Measurements from ENCODE around the gene HMGXB4.
A peak's percentile ranks its signal among the peaks of the same experiment; 100 is the strongest.

Gene HMGXB4

DNA sequence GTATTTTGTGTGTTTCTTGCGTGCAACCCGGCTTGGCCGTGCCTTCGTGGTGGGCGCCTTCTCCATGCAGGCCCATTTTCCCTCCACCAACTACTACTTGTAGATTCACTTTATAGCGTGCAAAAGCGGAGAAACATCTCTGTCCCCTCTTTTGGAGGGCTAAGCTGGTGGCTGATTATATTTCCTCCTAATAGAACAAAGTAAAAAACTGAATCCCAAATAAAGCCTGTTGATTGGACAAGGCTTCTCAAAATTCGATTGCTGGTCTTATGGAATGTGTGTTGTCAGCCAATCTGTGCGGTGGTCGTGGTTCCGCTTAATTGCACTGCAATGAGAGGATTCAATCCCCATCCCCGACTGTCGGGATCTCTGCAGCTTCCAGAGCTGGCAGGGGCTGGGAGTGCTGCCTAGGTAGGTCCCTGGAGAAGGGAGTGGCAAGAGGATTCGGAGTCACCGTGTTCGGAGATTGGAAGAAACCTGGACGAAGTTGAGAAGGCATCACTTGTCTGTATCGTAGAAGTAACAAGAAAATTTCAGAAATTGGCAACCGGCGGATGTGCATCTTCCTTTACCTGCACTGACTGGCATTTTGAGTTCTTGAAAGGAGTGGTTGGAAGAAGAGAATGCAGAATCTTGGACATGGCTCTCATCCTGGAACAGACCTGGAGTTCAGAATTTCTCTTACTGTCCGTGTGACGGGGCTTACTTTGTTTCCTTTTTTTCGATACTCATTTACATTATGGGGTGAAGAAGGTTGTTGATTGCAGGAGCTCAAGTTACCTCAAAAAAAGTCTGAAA is 1.1 kb downstream of the HMGXB4 start:
- no peak for DNase-seq (ENCODE audit: low read depth)

DNA sequence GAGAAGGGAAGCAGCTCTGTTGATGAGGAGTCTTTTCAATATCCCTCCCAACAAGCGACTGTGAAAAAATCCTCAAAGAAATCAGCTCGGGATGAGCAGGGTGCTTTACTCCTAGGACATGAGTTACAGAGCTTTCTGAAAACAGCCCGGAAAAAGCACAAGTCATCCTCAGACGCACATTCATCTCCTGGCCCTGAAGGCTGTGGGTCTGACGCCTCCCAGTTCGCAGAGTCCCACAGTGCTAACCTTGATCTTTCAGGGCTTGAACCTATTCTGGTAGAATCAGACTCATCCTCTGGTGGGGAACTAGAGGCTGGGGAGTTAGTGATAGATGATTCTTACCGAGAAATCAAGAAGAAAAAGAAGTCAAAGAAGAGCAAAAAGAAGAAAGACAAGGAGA is 7.7 kb downstream of the HMGXB4 start:
- no peak for DNase-seq (ENCODE audit: low read depth)

DNA sequence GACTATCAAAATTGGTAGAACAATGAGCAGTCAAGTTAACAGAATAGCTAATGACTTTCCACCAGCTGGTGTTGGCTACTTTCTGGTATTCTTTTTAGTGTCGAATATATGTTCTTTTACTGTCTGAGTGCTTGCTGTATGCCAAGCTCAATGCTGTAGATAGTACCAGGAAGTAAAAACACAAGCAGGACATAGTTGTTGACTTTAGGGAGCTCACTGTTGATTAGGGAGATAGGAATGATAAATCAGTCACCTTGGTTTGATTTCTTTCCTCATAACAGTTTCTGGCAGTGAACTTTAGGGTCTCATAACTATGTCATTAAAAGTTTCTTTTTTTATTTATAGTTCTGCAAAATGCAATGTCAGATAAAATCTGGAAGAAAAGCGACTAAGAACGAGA is 9.0 kb downstream of the HMGXB4 start:
- no peak for DNase-seq (ENCODE audit: low read depth)

DNA sequence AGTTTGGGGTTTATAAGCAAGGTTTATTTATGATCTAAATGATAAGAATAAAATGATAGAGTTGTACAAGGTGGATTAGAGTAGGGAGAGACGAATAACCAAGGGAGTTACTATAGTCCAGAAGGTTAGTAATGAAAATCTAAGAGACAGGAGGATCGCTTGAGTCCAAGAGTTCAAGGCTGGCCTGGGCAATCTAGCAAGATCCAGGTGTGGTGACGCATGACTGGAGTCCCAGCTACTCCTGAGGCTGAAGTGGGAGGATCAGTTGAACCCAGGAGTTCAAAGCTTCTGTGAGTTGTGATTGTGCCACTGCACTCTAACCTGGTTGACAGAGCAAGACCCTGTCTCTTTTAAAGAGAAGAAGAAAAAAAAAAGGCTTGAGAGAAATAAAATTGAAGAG is 12.3 kb downstream of the HMGXB4 start:
- DNase-seq (ENCODE audit: low read depth): no peak

DNA sequence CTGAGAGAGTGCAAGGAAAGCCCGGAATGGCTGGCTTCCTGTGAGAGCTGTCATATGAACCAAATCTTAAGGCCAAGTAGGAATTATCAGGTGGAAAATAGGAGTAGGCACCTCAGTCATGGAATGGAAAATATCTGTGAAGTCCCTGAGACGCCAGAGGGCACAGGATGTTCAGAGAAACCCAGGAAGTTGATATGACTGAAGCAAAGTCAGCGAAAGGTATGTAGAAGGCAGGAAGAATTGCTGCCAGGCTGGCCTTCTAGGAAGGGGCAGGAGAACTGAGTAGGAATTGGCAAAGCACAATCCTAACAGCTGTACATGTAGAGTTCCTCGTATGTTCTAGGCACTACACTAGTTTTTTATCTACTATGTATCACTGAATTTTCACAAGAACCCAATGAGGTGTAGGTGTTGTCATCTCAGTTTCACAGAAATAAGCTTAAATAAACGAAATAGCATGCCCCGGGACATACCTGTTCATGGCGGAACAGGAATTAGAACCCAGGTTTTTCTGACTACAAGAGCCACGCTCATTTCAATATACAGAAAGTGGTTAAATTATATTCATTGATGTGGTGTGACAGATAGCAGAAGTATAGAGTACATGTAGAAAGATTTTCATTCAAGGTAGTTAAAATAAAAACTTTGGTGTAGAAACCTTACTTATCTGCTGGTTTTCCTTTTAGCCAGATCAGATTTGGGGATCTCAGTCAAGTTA is 17.0 kb downstream of the HMGXB4 start:
- no peak for DNase-seq (ENCODE audit: low read depth)

DNA sequence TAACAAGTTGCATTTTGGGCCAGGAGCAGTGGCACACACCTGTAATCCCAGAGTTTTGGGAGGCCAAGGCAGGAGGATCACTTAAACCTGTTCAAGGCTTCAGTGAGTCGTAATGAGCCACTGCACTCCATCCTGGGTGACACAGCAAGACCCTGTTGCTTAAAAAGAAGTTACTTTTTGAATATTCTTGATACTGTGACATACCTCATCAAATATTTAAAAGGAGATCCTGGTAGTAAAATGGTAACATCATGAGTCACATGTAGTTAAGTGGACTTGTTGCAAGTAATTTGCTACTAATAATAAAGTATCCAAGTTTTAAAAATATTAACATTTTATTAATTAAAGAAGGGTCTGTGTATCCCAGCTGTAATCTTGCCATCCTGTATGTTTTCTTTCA is 18.3 kb downstream of the HMGXB4 start:
- DNase-seq (ENCODE audit: low read depth): no peak

DNA sequence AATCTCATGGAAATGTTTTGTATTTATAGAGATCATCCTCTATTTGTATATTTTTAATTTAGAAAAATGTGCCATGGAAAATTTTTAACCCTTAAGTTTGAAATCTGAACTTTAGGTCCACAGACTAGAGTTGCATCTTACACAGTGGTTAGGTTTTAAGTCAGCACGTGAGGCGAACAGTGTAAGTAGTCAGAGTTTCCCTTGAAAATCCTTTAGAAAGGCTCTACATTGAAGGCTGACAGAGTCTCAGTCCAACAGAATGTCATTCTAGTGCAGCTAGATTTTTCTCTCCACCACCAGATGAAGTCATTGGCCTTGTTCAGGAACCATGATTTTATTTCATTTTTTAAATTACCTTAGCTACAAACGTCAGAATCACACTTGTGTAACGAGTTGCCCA is 18.7 kb downstream of the HMGXB4 start:
- no peak for DNase-seq (ENCODE audit: low read depth)

DNA sequence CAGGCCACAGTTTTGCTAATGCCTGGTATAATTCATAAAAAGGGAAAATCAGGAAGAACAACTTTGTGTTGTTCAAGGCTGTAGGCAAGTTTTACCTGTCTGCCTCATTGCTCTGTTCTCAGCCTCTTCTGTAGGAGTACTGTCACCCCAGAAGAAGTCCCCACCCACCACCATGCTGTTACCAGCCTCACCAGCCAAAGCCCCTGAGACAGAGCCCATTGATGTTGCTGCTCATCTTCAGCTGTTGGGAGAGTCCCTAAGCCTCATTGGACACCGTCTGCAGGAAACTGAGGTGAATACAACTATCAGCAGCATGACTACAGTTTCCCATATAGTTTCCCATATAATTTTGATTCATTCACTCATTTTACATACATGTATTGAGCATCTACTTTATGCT is 30.8 kb downstream of the HMGXB4 start:
- no peak for DNase-seq (ENCODE audit: low read depth)

DNA sequence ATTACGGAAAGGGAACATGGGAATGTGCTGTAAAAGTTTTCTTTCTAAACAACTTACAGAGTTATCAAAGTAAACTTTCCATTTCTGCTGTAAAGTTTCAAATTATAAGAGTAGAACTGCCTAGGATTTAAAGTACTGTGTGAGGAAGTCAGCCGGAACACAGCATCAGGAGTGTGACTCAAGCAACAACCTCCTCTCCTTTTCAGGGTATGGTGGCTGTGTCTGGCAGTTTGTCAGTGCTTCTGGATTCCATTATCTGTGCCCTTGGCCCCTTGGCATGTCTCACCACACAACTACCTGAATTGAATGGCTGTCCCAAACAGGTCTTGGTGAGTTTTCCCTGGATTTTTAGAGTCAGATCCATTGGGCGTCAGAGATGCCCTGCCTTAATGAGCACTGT is 35.5 kb downstream of the HMGXB4 start:
- no peak for DNase-seq (ENCODE audit: low read depth)

DNA sequence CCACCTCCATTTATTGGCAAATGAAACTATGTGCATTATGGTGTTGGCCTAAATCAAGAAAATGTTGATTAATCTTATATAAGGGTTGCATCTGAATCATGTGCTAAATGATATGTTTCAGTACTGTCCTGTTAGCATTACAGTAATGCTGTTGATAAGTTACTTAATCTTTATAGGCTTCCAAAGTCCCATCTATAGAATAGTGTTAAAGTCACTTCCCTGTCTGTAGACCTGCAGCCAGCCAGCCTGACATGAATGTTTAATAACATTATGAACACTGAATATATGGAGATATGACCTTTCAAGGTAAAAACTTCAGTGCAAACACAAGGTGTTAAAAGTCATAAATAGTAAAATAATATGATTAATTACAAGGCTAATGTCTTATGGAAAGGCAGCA is 38.8 kb downstream of the HMGXB4 start:
- no peak for DNase-seq (ENCODE audit: low read depth)

DNA sequence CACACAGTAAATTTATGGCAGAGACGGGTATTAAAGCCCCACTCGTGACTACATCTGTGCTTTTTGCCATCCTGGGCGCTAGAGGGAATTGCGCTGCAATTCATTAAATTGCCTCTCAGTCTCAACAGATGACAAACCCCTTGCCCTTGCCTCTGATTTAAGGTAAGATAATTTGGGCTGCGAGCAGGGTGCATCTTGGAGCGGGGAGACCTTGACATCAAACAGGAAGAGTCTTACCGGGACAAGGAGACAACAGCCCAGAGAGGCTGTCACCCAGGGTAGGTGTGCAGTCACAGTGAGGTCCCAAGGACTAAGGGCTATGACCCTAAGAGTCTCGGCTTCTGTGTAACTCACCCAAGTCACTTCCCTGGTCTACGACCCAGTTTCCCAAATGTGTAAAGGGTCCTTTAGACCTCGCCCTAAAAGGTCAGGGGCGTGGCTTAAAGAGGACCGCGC is 42.0 kb downstream of the HMGXB4 start:
- no peak for DNase-seq (ENCODE audit: low read depth)

DNA sequence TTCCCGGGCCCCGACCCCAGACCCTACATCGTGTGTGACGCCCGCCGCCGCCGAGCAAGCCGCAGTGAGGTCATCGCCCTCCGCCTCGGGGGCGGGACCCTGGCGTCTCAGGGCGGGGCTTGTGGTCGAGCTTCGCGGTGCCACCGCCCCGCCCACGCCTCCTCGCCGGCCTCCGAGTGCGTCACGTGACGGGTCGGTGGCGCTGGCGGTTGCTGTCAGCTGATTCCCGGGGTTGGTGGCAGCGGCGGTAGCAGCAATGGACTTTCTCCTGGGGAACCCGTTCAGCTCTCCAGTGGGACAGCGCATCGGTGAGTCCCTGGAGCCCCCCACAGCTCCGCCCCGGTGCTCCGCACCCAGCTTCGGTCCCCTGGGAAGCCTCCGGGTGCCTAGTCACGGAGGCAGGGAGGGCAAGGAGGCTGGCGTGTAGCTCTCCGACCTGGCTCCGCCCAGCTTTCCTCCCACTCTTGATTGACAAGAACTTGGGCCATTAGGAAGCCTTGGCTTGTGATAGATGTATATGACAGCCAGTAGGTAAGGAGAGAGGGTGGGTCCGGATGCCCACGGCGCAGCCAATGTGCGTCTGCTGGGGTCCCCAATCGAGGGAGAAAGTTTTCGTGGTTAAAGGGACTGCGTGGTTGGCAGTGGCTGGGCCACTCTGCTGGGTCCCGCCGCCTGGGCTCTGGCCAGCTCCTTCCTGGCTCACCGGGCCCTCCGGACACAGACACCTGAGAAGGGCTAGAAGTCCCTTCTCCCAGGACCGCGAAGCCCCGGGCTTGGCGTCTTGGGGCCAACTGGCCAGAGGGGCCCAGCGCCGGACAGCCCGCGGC is 42.6 kb downstream of the HMGXB4 start, which contains the start of gene TOM1:
Gene TOM1, plus strand, starts transcription at position 222 of the 827 bp plus-strand sequence. Its CDS starts 35 bp downstream, at position 257.
- peak; percentile 93 for DNase-seq (ENCODE audit: low read depth)

DNA sequence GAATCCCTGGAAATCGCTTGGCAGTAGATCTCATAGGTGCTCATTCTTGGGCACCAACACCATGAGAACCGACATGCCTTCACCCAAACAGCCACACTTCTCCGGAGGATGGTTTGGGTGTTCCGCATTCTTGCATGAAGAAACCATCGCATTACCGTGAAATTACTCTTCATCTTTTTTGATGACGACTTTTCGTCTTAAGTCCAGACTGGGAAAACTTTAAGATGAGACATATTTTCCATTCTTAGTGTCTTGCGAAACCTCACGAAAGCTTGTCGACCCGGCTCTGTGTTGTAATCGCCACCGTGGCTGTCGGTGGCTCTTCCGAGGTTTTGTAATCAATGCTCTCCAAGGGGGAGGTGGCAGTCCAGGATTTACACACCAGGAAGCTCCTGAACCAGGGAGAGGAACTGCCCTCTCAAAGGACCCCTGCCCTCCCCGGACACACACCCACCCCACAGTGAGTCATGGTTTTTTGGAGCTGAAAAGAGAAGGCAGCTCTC is 44.1 kb downstream of the HMGXB4 start:
- no peak for DNase-seq (ENCODE audit: low read depth)

DNA sequence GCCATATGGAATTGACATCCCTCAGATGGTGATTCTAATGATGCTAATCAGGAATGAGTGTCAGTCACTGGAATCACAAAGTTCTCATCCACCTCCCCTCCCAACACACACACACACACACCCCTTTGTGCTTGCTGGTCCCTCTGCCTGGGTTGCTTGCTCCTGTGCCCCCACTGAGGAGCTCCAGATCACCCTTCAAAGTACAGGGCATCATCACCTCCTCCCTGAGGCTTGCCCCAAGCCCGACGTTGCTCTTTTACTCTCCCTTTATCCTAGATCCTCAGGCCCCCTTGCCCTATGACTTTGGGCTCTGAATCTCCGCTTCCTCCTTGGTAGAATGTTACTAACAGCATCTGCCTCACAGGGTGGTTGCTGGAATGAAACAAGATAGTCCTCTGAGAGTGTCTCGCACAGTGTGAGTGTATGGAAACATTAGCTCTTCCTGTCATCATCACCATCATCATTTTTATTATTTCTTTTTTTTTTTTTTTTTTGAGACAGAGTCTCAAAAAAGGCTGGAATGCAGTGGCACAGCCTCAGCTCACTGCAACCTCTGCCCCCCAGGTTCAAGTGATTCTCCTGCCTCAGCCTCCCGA is 45.8 kb downstream of the HMGXB4 start:
- no peak for DNase-seq (ENCODE audit: low read depth)

DNA sequence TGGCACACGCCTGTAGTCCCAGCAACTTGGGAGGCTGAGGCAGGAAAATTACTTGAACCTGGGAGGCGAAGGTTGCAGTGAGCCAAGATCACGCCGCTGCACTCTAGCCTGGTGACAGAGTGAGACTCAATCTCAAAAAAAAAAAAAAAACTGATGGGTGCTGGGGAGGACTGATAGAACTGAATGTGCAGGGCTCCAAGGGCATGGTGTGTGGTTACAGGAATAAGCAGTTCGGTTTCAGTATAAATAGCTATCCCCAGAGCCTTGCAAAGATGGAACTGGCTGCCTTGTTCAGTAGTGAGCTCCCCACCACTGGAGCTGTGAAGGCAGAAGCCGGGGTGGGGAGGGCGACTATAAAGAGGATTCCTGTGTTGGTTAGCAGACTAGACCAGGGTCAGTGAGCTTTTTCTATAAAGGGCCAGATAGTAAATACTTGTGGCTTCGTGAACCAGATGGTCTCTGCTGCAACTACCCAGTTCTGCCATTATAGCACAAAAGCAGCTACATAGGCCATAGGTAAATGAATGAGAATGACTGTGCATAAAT is 48.3 kb downstream of the HMGXB4 start:
- no peak for DNase-seq (ENCODE audit: low read depth)

DNA sequence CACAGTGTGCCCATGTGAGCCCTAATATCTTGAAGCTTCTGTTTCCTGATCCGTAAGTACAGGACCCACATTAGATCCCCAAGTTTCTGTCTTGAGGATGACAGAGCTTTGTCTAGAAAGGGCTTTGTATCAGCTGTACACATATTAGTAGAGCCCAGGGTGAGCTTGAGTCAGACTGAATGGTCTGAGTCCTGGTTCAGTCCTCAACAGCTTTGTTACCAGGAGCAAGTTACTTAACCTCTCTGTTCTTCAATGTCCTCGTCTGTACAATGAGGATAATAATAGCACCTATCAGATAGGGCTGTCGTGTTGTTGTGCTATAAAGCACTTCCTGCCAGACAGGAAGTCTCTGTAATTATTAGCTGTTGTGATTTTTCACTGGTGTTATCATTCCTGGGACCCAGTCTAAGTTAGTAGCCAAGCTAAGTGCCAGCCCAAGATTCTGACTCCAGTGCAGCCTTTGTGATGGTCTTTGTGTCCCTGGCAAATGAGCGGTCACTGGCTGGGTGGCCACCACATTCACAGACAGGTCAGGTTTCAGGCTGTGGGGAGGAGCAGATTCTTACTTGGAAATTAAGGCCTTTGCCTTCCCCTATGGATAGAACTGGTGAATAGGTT is 49.2 kb downstream of the HMGXB4 start:
- DNase-seq (ENCODE audit: low read depth): no peak

DNA sequence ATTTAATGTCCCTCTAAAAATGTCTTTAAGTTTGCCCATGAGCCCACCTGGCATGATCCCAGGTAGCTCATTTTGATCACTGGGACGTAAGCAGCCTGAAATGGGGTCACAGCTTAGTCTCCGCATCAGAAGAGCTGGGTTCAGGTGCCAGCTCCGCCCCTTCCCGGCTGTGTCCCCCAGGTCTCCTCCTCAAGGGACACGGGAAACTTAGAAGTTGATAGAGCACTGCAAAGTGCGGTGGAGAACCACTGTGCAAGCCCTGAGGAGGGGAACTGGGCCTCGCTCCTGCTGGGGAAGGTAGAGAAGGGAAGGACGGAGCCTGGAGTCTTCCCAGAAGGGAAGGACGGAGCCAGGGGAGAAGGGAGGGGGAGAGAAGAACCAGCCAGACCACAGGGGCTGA is 50.1 kb downstream of the HMGXB4 start:
- DNase-seq (ENCODE audit: low read depth): no peak

DNA sequence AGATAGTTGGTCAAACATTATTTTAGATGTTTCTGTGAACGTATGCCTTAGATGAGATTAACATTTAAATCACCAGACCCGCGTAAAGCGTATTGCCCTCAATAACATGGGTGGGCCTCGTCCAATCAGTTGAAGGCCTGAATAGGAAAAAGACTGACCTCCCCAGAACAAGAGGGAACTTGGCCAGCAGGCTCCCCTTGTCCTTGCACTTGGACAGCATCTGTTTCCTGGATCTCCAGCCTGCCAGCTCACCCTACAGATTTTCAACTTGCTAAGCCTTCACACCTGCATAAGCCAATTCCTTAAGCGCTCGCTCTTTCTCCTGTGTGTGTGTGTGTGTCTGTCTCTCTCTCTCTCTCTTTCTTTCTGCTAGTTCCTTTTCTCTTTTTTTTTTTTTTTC is 50.6 kb downstream of the HMGXB4 start:
- no peak for DNase-seq (ENCODE audit: low read depth)

DNA sequence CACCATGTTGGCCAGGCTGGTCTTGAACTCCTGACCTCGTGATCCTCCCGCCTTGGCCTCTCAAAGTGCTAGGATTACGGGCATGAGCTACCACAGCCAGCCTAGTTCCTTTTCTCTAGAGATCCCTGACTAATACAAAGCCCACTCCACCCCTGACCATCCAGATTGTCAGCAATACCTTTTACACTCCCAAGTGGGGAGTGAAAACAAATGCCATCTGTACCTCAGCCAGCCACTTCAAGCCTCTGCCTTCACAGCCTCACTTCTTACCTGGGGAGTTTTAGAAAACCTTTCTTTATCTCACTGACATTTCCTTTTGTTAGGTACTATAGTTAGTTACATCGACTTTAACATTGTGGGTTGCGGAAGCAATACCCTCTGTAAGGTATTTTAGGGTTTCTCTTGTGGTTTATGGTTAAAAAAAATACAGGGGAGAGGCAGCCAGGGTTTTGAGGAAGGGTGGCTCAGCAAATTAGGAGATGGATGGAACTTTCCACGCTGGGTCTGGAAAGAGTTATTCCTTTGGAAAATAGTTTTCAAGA is 51.3 kb downstream of the HMGXB4 start:
- DNase-seq (ENCODE audit: low read depth): no peak

DNA sequence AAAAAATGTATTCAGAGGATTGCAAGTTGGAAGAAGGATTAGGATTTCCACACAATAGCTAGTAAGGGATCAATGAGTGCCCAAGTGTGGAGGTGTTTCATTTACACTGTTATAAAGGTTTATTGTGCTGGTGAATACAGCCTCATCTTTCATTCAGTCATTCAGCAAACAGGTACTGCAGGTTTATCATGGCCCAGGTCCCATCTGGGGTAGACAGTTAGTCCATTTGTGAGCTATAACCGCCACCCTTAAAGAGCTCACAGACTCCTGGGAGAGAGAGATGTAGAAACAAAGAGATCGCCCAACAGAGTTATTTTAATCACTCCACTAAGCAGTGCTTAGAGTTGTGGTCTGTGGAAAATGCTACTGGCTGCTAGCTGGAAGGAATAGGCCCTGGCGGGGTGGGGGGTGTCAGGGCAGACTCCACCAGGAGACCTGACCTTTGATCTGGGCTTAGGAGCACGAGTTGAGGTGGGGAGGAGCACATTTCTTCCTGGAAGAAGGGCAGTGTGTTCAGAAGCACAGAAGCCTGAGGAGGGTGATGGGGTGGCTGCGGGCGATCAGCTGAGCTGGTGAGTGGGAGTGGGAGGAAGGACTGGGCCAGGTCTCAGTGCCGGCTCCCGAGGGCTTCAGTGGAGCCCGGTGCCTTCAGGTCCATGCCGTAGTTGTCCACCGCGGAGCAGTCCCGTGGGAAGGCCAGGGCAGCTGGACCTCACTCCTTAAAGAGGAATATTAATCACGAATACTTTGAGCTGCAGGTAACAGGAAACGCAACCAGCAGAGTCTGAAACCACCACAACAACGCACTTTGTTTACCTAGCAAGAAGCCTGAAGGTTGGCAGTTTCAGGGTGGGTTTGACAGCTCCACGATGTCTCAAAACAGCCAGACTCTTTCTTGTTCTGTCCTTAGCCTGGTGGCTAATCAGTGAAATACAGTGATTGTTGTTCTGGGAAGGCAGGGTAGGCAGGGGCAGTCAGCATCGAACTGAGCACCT is 53.6 kb downstream of the HMGXB4 start:
- no peak for DNase-seq (ENCODE audit: low read depth)

All from stimulated activated CD8-positive, alpha-beta memory T cell treated with anti-CD3 and anti-CD28 coated beads, Interleukin-15, amount 100 ng/mL, for 1 hour (primary cell).